Astrocyte (in vitro differentiated cells and primary cell): ENCODE measurements around the gene FAM110D. TPM values are rescaled to one million over a fixed set of nuclear protein-coding genes. Genes with fewer than 3 reads are reported as not detected.

ENCODE experiments used
- DNase-seq: peaks from one replicate; pipeline ENCODE4 v3.0.0-alpha.2; 2010; ENCODE audit warnings: low read depth
- FAIRE-seq: peaks from 2 replicates; lab custom pipeline; 2011; peaks lifted over from hg19 to GRCh38; lab: Jason Lieb, UNC
- H2AFZ ChIP-seq: 2 replicates; pipeline ENCODE4 v1.6.0; 2012; ENCODE audit warnings: low read depth, low read length, inconsistent platforms
- H3K27ac ChIP-seq: 2 replicates; pipeline ENCODE4 v1.5.1; 2011; ENCODE audit warnings: low read depth, low read length, inconsistent platforms
- H3K27me3 ChIP-seq: 2 replicates; pipeline ENCODE4 v1.6.0; 2011; ENCODE audit warnings: low read length, inconsistent platforms; ENCODE audit not compliant: insufficient read depth
- H3K36me3 ChIP-seq: 2 replicates; pipeline ENCODE4 v1.5.1; 2011; ENCODE audit warnings: low read length, inconsistent platforms; ENCODE audit not compliant: insufficient read depth
- H3K4me1 ChIP-seq: 2 replicates; pipeline ENCODE4 v1.5.1; 2011; ENCODE audit warnings: low read length, inconsistent platforms; ENCODE audit not compliant: insufficient read depth
- H3K4me2 ChIP-seq: 2 replicates; pipeline ENCODE4 v1.6.0; 2012; ENCODE audit warnings: low read length, inconsistent platforms
- H3K4me3 ChIP-seq: 2 replicates; pipeline ENCODE4 v1.5.1; 2011; ENCODE audit warnings: low read depth, mild to moderate bottlenecking, low read length, inconsistent platforms; ENCODE audit not compliant: insufficient read depth
- H3K79me2 ChIP-seq: 2 replicates; pipeline ENCODE4 v1.6.0; 2012; ENCODE audit warnings: mild to moderate bottlenecking, low read length, inconsistent platforms; ENCODE audit not compliant: insufficient read depth
- H3K9ac ChIP-seq: 2 replicates; pipeline ENCODE4 v1.6.0; 2012; ENCODE audit warnings: mild to moderate bottlenecking, low read length, inconsistent platforms
- H3K9me3 ChIP-seq: 2 replicates; pipeline ENCODE4 v1.5.1; 2012; ENCODE audit warnings: low read depth, mild to moderate bottlenecking, low read length, inconsistent platforms; ENCODE audit not compliant: insufficient read depth
- H4K20me1 ChIP-seq: 2 replicates; pipeline ENCODE4 v1.6.0; 2012; ENCODE audit warnings: low read length, inconsistent platforms; ENCODE audit not compliant: insufficient read depth
- H3K27ac Mint-ChIP-seq: one replicate; pipeline ENCODE4 v1.8.0; 2021; ENCODE audit warnings: mild to moderate bottlenecking, mixed read lengths; ENCODE audit not compliant: unreplicated experiment
- H3K27me3 Mint-ChIP-seq: one replicate; pipeline ENCODE4 v1.8.0; 2021; ENCODE audit warnings: low read depth, mixed read lengths; ENCODE audit not compliant: unreplicated experiment
- H3K36me3 Mint-ChIP-seq: one replicate; pipeline ENCODE4 v1.8.0; 2021; ENCODE audit warnings: low read depth, mixed read lengths; ENCODE audit not compliant: unreplicated experiment
- H3K4me1 Mint-ChIP-seq: one replicate; pipeline ENCODE4 v1.8.0; 2021; ENCODE audit warnings: low read depth, mixed read lengths; ENCODE audit not compliant: unreplicated experiment
- H3K4me3 Mint-ChIP-seq: one replicate; pipeline ENCODE4 v1.8.0; 2021; ENCODE audit warnings: mild to moderate bottlenecking, moderate library complexity, mixed read lengths; ENCODE audit not compliant: unreplicated experiment
- H3K9me3 Mint-ChIP-seq: one replicate; pipeline ENCODE4 v1.8.0; 2021; ENCODE audit warnings: mild to moderate bottlenecking, mixed read lengths; ENCODE audit not compliant: unreplicated experiment
- EZH2 ChIP-seq: IDR thresholded peaks from 2 replicates; pipeline ENCODE4 v1.6.1; 2012; ENCODE audit warnings: mild to moderate bottlenecking, low read length, inconsistent platforms; ENCODE audit not compliant: insufficient read depth
- total RNA-seq: library from RNA; stranded (reverse); gene quantifications from 2 replicates; pipeline ENCODE4 v1.2.1, GENCODE V29; 2021
- TF ChIP-seq, protein P1 (sequence below): IDR thresholded peaks from 2 replicates; pipeline ENCODE4 v1.5.1; 2011; ENCODE audit warnings: low read depth, mild to moderate bottlenecking, inconsistent platforms, low read length, moderate library complexity; ENCODE audit not compliant: insufficient read depth

Gene FAM110D
- total RNA-seq, 1 donor from 2014 or later: 0.70 TPM

DNA sequence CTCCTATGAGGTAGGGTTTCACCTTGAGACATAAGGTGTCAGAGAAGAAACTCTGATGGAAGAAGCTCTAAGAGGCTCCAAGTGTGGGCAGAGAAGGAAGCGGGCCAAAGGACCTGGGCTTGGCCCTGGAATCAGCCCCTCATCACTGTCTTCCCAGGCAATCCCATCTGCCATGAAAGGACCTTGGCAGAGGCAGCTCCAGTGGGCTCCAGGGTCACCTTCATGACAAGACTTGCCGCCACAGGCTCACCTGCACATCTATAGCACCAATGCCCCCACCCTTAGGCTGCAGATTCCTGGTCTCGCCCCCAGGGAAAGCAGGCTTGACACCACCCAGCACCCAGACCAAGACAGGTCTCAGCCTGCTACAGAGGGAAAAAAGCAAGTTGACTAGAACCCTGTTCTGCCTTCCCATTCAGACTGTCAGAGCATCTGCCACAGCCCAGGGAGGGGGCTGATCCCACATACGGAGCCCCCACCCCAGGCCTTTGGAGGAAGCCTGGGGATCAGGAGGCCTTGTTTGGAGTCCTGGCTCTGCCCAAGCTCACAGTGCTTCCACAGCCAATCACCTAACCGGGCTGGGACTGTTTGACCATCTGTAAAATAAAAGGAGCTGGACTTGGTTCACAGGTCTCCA is 490 bp upstream of the FAM110D start:
- Mint-ChIP-seq H3K27ac (peak overlapping the region; percentile 53), H3K36me3 (no peaks in the 10 kb centered on the region), H3K27me3 (peaks cover 29% of the 10 kb centered on the region), H3K9me3 (no peaks in the 10 kb centered on the region), H3K4me3 (peak overlapping the region; percentile 76), H3K4me1 (peaks cover 30% of the 10 kb centered on the region)
- Histone ChIP-seq H3K9ac (no peak overlapping the region), H3K27me3 (peaks cover 4% of the 10 kb centered on the region), H3K4me1 (peaks cover 21% of the 10 kb centered on the region), H4K20me1 (no peaks in the 10 kb centered on the region), H3K79me2 (no peaks in the 10 kb centered on the region), H3K4me2 (no peak overlapping the region), H3K4me3 (no peak overlapping the region), H3K36me3 (no peaks in the 10 kb centered on the region), H3K9me3 (no peaks in the 10 kb centered on the region), H2AFZ (no peak overlapping the region), H3K27ac (no peak overlapping the region)
- DNase-seq (no peak), FAIRE-seq (no peak)
- TF ChIP-seq, protein P1, sequence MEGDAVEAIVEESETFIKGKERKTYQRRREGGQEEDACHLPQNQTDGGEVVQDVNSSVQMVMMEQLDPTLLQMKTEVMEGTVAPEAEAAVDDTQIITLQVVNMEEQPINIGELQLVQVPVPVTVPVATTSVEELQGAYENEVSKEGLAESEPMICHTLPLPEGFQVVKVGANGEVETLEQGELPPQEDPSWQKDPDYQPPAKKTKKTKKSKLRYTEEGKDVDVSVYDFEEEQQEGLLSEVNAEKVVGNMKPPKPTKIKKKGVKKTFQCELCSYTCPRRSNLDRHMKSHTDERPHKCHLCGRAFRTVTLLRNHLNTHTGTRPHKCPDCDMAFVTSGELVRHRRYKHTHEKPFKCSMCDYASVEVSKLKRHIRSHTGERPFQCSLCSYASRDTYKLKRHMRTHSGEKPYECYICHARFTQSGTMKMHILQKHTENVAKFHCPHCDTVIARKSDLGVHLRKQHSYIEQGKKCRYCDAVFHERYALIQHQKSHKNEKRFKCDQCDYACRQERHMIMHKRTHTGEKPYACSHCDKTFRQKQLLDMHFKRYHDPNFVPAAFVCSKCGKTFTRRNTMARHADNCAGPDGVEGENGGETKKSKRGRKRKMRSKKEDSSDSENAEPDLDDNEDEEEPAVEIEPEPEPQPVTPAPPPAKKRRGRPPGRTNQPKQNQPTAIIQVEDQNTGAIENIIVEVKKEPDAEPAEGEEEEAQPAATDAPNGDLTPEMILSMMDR: no peak
- no peak for TF ChIP-seq EZH2

DNA sequence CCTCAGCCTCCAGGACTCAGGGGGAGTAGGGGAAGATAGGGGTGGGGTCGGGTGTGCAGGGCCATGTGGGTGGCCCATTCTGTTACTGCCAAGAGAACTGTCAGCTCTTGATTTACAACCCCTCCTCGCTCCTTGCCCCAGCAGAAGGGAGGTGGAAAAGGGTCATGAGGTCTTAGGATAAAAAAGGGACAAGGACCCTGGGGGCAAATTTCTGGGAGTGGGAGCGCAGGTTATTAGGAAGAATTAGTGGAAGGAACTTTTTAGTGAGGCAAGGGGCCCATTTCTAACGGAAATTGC is 812 bp downstream of the FAM110D start:
- no peak overlapping the region for H3K4me2 ChIP-seq
- H3K9me3 ChIP-seq: no peaks in the 10 kb centered on the region
- Mint-ChIP-seq H3K4me3 (peak overlapping the region; percentile 76), H3K27me3 (peaks cover 24% of the 10 kb centered on the region), H3K27ac (no peak overlapping the region), H3K9me3 (no peaks in the 10 kb centered on the region), H3K4me1 (peaks cover 32% of the 10 kb centered on the region), H3K36me3 (no peaks in the 10 kb centered on the region)
- TF ChIP-seq, protein P1: no peak
- no peak for TF ChIP-seq EZH2
- H4K20me1 ChIP-seq: no peaks in the 10 kb centered on the region
- H3K9ac ChIP-seq: no peak overlapping the region
- H3K27me3 ChIP-seq: peaks cover 4% of the 10 kb centered on the region
- no peaks in the 10 kb centered on the region for H3K79me2 ChIP-seq
- DNase-seq (no peak), FAIRE-seq (no peak)
- no peak overlapping the region for H3K27ac ChIP-seq
- H3K4me1 ChIP-seq: peaks cover 25% of the 10 kb centered on the region
- no peaks in the 10 kb centered on the region for H3K36me3 ChIP-seq
- no peak overlapping the region for H3K4me3 ChIP-seq
- no peak overlapping the region for H2AFZ ChIP-seq

DNA sequence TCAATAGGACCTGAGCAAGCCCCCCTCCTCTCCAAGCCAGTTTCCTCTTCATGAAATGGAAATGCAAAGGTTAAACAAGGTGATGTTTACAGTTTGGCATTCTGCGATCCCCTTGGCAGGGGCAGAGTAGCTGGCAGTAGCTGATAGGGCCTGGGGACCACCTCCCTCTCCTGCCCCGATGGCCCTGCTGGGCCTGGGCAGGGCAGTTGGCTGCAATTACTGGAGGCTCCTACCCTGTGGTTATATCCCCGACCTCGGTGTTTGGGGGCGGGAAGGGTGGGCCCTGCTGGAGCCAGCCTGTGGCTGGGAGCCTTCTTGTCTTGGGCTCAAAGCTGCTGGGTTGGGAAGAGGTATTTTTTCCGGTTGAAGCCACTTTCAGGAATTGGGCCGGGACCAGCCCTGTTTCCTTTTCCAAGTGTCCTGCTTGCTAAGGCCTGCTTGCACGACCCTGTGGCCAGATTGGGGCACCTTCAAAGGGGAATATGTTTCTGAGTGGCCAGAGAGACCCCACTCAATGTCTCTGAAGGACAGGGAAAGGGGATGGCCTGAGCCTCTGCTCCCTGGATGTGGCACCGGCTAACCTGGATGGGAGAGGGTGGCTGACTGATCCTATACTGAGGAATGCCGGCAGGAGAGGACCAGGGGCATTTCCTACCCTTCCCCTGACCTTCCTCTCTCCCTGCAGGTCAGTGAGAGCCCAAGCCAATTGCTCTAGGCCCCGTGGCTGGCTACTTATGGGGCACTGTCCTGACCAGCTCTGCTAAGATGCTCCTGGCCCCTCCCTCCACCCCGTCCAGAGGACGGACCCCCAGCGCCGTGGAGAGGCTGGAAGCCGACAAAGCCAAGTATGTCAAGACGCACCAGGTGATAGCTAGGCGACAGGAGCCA is 1.9 kb downstream of the FAM110D start:
- no peak overlapping the region for H3K9ac ChIP-seq
- Mint-ChIP-seq H3K4me1 (peaks cover 27% of the 10 kb centered on the region), H3K27me3 (peaks cover 18% of the 10 kb centered on the region), H3K4me3 (peak overlapping the region; percentile 72), H3K36me3 (no peaks in the 10 kb centered on the region), H3K9me3 (no peaks in the 10 kb centered on the region), H3K27ac (no peak overlapping the region)
- TF ChIP-seq EZH2: no peak
- TF ChIP-seq, protein P1: no peak
- no peaks in the 10 kb centered on the region for H4K20me1 ChIP-seq
- H3K9me3 ChIP-seq: no peaks in the 10 kb centered on the region
- peaks cover 29% of the 10 kb centered on the region for H3K4me1 ChIP-seq
- no peak overlapping the region for H3K4me3 ChIP-seq
- no peaks in the 10 kb centered on the region for H3K79me2 ChIP-seq
- DNase-seq (no peak), FAIRE-seq (no peak)
- peak overlapping the region; percentile 86 for H3K4me2 ChIP-seq
- H3K27me3 ChIP-seq: peaks cover 4% of the 10 kb centered on the region
- H3K36me3 ChIP-seq: no peaks in the 10 kb centered on the region
- no peak overlapping the region for H3K27ac ChIP-seq
- peak overlapping the region; percentile 91 for H2AFZ ChIP-seq
